Loucy (cell line): ENCODE measurements around the gene CLTB.

ENCODE experiments used
- CTCF ChIP-seq: fragments of 200-600 bp; sonication (generic); conservative IDR thresholded peaks from 2 replicates; pipeline ENCODE4 v1.5.1; 2014; ENCODE audit warnings: mild to moderate bottlenecking, antibody characterized with exemption, low read length
- EZH2phosphoT487 ChIP-seq: fragments of 200-600 bp; IDR thresholded peaks from 2 replicates; pipeline ENCODE4 v1.6.1; 2018; ENCODE audit warnings: antibody characterized with exemption, mild to moderate bottlenecking, moderate library complexity, borderline replicate concordance

GRCh38 chr5:176415952-176416924 lies at the start of gene CLTB:
- TF ChIP-seq CTCF: peak; percentile 37; the same call in 1 of the 2 replicates
- TF ChIP-seq EZH2phosphoT487: no peak
